Measurements from ENCODE around the gene S100A9.
"Not testable (repeated sequence)": the region's sequence is repeated elsewhere in the genome, so short reads cannot be mapped to it uniquely, and the experiment has no call there.

The S100A9 gene

GRCh38 chr1:153400244-153400643, 42.6 kb downstream of the S100A9 start:
- TF ChIP-seq CTCF (IDR thresholded peaks at IDR 0.05; ENCODE audit: control insufficient read depth, insufficient read depth, low read depth, low read length, missing control alignments) = peak; percentile 20
- no peak for DNase-seq (ENCODE audit: low read depth)
- no peak overlapping the region for H3K4me3 ChIP-seq (ENCODE audit: control insufficient read depth, low read depth, low read length)

DNA sequence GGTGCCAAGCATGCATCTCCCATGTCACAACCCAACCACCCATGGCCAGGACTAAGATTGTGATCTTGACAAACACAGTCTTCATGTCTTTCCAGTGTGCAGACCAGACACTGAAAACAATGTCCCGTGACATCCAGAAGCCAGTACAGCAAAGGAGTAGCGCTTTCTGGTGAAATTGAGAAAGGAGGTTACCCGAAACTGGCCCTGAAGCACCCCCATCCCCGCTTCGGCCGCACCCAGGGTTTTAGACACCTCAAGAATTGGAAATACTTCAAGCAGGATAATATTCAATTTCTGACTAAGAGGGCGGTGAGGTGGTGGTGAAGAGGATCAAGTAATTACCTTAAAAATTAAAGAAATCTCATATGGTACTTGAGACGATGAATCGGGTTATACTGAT, 43.8 kb downstream of the S100A9 start:
- no peak for TF ChIP-seq CTCF (IDR thresholded peaks at IDR 0.05; ENCODE audit: control insufficient read depth, insufficient read depth, low read depth, low read length, missing control alignments)
- DNase-seq (ENCODE audit: low read depth) = no peak
- no peak overlapping the region for H3K4me3 ChIP-seq (ENCODE audit: control insufficient read depth, low read depth, low read length)

- no peak overlapping the region for H3K4me3 ChIP-seq (ENCODE audit: control insufficient read depth, low read depth, low read length)
- DNase-seq (ENCODE audit: low read depth) = no peak
- no peak for TF ChIP-seq CTCF (IDR thresholded peaks at IDR 0.05; ENCODE audit: control insufficient read depth, insufficient read depth, low read depth, low read length, missing control alignments)
Measured at GRCh38 chr1:153402226-153402625, 44.6 kb downstream of the S100A9 start.

DNA sequence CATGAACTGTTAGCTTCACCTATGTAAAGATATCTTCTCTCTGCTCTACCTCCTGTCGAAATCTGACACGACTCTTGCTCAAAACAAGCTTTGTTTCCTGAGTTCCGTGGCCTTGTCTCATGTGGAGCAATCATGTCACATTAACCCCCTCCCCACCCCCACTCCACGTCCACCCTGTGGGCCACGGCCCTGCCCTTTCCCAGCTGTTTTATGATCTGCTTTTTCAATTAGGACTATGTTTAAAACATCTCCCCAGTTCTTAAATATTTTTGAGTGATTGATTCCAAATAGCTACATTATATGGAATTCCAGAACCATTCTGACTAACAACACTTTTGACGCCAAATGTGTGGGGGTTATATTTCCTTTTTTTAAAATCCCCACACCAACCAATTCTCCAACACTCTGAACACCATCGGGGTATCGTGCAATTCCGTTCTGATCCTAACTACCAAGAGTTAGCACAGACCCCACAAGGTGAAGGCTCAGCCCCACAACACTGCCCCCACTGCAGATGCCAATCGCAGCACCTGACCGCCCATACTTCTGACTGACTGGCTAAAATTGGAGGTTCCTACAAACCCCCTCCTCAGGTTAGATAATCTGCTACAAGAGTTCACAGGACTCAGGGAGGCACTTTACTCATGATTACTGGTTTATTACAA, 45.9 kb downstream of the S100A9 start:
- H3K4me3 ChIP-seq (ENCODE audit: control insufficient read depth, low read depth, low read length) = no peak overlapping the region
- TF ChIP-seq CTCF (IDR thresholded peaks at IDR 0.05; ENCODE audit: control insufficient read depth, insufficient read depth, low read depth, low read length, missing control alignments) = no peak
- no peak for DNase-seq (ENCODE audit: low read depth)

GRCh38 chr1:153404086-153404635, 46.5 kb downstream of the S100A9 start:
- no peak for DNase-seq (ENCODE audit: low read depth)
- no peak for TF ChIP-seq CTCF (IDR thresholded peaks at IDR 0.05; ENCODE audit: control insufficient read depth, insufficient read depth, low read depth, low read length, missing control alignments)

GRCh38 chr1:153404768-153405167, 47.1 kb downstream of the S100A9 start:
- no peak for DNase-seq (ENCODE audit: low read depth)

More at GRCh38 chr1:153404086-153404635, 46.5 kb downstream of the S100A9 start:
- H3K4me3 ChIP-seq (ENCODE audit: control insufficient read depth, low read depth, low read length) = no peak overlapping the region

GRCh38 chr1:153405825-153406599, 48.4 kb downstream of the S100A9 start:
- not testable (repeated sequence) for DNase-seq (ENCODE audit: low read depth); H3K4me3 ChIP-seq (ENCODE audit: control insufficient read depth, low read depth, low read length)

More at GRCh38 chr1:153404768-153405167, 47.1 kb downstream of the S100A9 start:
- no peak overlapping the region for H3K4me3 ChIP-seq (ENCODE audit: control insufficient read depth, low read depth, low read length)
- peak; percentile 45 for TF ChIP-seq CTCF (IDR thresholded peaks at IDR 0.05; ENCODE audit: control insufficient read depth, insufficient read depth, low read depth, low read length, missing control alignments)

- DNase-seq (ENCODE audit: low read depth); H3K4me3 ChIP-seq (ENCODE audit: control insufficient read depth, low read depth, low read length): not testable (repeated sequence)
Measured at GRCh38 chr1:153407274-153407673, 49.6 kb downstream of the S100A9 start.

Measured in AG09309 (cell line).